Activated CD8-positive, alpha-beta memory T cell treated with anti-CD3 and anti-CD28 coated beads, Interleukin-2, amount 50 U/mL, for 48 hours (primary cell): ENCODE results near the gene ANAPC1.
"Not testable (repeated sequence)": the region's sequence is repeated elsewhere in the genome, so short reads cannot be mapped to it uniquely, and the experiment has no call there.

Source experiments
- DNase-seq: peaks from one replicate; pipeline ENCODE4 v3.0.0-alpha.2; 2020

The ANAPC1 gene

GRCh38 chr2:111784081-111784480 lies 99.9 kb downstream of the ANAPC1 start:
- DNase-seq = not testable (repeated sequence)

- not testable (repeated sequence) for DNase-seq
These were observed 101.8 kb downstream of the ANAPC1 start for GRCh38 chr2:111782195-111782594.

- DNase-seq = not testable (repeated sequence)
These were observed 102.4 kb downstream of the ANAPC1 start for GRCh38 chr2:111781443-111782094.

DNA sequence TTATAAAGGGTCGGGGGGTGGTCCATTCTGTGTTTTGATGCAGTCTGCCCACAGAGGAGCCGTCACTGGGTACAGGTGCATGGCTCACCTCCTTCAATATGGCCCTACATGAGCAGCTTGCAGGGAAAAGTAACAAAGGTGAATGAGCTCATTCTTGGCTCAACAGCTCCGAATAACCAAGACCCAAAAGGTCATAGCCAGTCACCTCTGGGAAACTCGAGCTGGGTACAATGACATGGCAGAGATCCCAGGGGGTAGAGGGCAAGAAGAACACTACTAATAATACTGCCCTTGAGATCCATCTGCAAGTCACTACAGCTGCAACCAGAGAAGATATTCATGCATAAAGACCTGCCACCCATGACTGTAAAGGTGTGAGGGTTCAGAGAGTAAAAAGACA lies 106.8 kb downstream of the ANAPC1 start:
- not testable (repeated sequence) for DNase-seq

DNA sequence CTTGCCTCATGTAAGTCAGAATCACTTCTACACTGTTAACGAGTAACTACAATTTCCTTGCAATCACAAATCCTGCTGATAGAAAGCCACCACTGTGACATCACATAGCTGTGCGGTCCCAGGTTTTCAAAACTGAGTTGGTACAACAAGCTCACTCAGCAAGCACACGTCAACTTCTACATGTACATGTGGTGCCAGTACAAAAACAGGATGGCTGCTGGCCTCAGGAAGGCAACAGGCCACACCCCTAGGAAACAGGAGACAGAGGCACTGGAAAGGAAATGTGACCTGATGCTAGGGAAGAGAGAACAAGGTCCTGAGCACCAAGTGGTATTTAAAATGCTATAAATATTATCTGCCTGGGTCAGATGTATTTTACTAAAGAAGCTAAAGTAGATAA lies 107.7 kb downstream of the ANAPC1 start:
- not testable (repeated sequence) for DNase-seq

GRCh38 chr2:111772180-111772579 lies 111.8 kb downstream of the ANAPC1 start:
- DNase-seq = not testable (repeated sequence)

GRCh38 chr2:111770916-111771658 lies 112.9 kb downstream of the ANAPC1 start:
- DNase-seq = not testable (repeated sequence)

GRCh38 chr2:111768266-111769190 lies 115.5 kb downstream of the ANAPC1 start:
- DNase-seq = not testable (repeated sequence)

DNA sequence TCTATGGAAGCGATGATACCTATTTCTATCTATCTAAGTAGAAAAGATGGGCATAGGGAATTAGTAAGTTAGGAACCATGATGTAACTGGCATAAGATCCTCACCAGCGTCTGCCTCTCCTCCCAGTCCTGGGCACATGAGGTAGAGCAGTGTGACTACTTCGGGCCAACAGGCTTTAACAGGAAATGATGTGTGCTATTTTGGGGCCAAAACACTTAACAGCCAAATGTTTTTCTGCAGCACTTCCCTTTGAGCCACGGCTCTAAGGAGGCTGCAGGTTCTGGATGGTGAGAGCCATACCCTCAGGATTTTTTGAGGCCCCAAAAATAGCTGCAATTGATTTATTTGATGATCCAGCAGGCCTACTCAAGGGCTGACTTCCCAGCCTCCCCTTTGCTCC lies 116.9 kb downstream of the ANAPC1 start:
- not testable (repeated sequence) for DNase-seq

GRCh38 chr2:111766295-111766694 lies 117.7 kb downstream of the ANAPC1 start:
- DNase-seq = not testable (repeated sequence)

DNA sequence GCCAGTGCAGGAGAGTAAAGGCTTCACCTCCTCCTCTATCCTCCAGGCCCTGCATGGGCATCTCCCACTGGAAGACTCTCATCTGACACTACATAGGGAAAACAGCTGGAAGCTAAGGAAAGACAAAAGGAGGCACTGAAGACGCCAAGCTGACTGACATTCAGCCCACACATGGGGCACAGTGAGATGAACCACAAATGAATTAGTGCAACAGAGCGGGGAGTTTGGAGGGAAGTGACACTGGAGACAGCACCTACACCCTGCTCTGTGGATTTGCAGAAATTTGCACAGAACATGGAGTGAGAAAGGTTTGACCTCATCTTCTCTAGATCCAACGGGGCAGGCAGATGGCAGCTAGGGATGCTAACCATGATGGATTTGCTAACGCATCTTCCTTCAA lies 119.8 kb downstream of the ANAPC1 start:
- not testable (repeated sequence) for DNase-seq

GRCh38 chr2:111760697-111761284 lies 123.2 kb downstream of the ANAPC1 start:
- DNase-seq = not testable (repeated sequence)

DNA sequence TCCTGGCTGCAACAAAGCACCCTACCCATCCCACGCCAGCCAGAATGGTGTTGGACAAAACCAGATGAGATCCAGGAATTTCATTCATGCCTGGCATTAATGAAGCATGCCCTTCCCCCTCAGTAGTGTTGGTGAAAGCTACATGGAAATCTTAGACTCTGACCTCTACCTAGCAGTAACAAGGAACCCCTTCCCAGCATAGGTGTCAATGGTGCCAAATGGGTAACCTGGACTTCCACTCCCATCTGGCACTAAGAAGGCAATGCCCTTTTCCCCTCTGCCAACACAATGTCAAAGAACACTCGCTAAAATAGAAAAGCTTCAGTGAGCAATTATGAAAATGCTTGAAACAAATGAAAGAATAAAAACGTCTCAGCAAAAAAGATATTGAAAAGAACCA lies 131.5 kb downstream of the ANAPC1 start:
- DNase-seq = not testable (repeated sequence)

GRCh38 chr2:111750641-111751040 lies 133.4 kb downstream of the ANAPC1 start:
- DNase-seq = not testable (repeated sequence)

DNA sequence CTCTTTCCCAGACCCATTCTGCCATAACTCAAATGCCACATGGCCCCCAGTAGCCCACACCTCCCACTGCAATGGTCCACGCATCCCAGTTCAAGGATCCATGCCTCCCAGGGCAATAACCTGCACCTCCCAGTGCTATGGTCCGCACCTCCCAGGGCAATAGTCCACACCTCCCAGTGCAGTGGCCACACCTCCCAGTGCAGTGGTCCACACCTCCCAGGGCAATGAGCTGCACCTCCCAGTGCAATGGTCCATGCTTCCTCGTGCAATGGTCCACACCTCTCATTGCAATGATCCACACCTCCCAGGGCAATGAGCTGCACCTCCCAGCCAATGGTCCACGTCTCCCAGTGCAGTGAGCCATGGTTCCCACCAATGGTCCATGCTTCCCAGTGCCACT lies 135.6 kb downstream of the ANAPC1 start:
- DNase-seq = not testable (repeated sequence)

DNA sequence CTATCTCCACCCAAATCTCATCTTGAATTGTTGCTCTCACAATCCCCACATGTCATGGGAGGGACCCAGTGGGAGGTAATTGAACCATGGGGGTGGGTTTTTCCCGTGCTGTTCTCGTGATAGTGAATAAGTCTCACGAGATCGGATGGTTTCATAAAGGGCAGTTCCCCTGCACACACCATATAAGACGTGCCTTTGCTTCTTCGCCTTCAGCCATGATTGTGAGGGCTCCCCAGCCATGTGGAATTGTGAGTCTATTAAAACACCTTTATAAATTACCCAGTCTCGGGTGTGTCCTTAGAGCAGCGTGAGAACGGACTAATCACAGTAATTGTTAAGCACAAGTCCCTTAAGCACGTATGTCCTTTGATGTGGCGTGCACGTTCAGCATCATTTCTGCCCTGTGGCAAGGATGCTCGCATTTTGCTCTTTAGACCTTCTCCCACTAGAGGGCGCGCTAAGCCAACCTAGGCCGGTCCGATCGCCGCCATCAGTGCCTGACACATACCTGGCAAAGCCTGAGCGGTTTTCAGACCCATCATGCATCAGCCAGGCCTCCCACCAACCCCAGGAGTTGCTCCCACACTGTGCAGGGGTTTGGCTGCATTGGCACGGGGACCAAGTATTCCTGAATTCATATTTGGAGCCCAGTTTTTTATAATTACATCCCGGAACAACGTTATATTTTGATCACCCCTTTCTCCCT lies 136.4 kb downstream of the ANAPC1 start:
- peak; percentile 86 for DNase-seq

DNA sequence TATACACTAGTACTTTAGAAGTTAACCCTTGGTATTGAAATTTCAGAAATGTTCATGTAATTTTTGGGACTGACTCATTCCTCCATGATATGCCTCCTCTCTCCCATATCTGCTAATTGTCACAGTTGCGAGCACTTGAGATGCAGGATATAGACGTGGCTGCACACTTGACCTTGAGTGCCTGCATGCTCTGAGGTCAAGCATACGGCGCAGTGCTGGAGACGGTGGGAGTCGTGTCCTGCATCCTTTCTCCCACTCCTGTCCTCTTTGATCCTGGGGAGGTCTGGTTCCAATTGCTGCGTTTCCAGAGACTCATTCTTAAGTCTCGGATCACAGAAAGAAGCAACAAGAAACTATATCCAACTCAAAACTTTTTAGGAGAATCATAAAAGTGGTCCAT lies 139.2 kb downstream of the ANAPC1 start:
- DNase-seq = not testable (repeated sequence)

GRCh38 chr2:111741517-111741916 lies 142.5 kb downstream of the ANAPC1 start:
- not testable (repeated sequence) for DNase-seq

DNA sequence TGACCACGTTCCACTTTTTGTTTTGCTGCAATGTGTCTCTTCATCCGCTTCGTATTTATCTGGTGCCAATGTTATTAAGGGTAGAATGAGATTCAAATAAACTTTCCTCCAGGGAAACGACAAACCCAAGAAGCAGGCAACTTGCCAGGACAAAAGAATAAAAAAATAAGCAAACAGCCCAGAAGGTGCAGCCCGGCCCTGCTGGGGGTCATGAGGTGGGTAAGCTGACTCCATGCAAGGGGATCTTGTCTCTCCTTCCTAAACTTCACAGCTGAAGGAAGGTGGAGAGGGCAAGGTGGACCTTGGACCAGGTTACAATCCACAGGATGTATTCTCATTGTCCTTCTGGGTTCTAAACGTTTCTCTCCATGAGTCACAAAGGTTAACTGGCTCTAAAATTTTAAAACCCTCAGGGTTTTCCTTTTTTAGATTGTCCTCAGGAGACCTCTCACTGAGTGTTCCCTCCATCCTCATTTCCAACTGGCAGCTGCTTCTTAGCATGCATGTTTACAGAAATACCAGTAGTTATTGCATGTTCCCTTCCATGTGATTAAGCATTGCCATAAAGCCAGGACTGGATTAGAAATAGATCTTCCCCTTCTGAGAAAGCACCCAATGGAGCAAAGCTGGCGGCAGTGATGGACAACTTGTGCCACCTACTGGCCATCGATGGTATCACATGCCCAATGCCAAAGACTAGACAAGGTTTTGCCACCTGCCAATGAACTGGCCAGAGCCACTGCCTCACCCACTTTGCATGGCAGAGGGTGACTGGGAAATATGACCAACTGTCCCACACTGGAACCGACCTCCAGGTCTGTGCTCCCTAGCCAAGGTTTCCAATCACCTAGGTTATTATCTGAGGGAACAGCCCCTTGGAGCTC lies 147.9 kb downstream of the ANAPC1 start:
- DNase-seq = not testable (repeated sequence)

GRCh38 chr2:111735420-111735819 lies 148.6 kb downstream of the ANAPC1 start:
- not testable (repeated sequence) for DNase-seq
